Testis (tissue), 3 donors: ENCODE results near the gene ZNF516. TPM values are rescaled to one million over a fixed set of nuclear protein-coding genes. Genes with fewer than 3 reads are reported as not detected.

ENCODE experiments used
- DNase-seq: peaks from one replicate; pipeline ENCODE4 v3.0.0-alpha.2; 2019
- H3K27ac ChIP-seq, 2 donors: fragments of 200-600 bp; sonication (generic); one replicate each; pipeline ENCODE4 v1.5.1; 2019
- H3K27me3 ChIP-seq: fragments of 200-600 bp; sonication (generic); one replicate; pipeline ENCODE4 v1.5.1; 2019
- H3K36me3 ChIP-seq: fragments of 200-600 bp; sonication (generic); one replicate; pipeline ENCODE4 v1.5.1; 2017; ENCODE audit warnings: low read depth; ENCODE audit errors: missing control alignments
- H3K4me1 ChIP-seq: fragments of 200-600 bp; sonication (generic); one replicate; pipeline ENCODE4 v1.5.1; 2019
- H3K4me3 ChIP-seq, 2 donors: fragments of 200-600 bp; sonication (generic); one replicate each; pipeline ENCODE4 v1.5.1; 2017 to 2019
- H3K9me3 ChIP-seq: fragments of 200-600 bp; sonication (generic); one replicate; pipeline ENCODE4 v1.5.1; 2017
- POLR2A ChIP-seq: fragments of 450-650 bp; IDR thresholded peaks from one replicate; pipeline ENCODE4 v1.6.1; 2017; ENCODE audit warnings: antibody characterized with exemption, mild to moderate bottlenecking, moderate library complexity
- WGBS, 2 donors: methylation state at CpG; one replicate each; pipeline ENCODE4 v1.1.5; 2018; 5-methylcytosine and 5-hydroxymethylcytosine counted together
- intact Hi-C: fragments of 100-400 bp; cut with DNase I; formaldehyde crosslinking; loops from one replicate; pipeline ENCODE4 v1.15.1; 2023; ENCODE audit warnings: low total_unique reads
- polyA plus RNA-seq: library from polyadenylated mRNA; stranded (reverse); fragments of 350-450 nt; fragmentation: Illumina TruSeq; extraction: RNeasy Lipid Tissue Mini Kit (QIAGEN cat#74804); gene quantifications from one replicate; pipeline ENCODE4 v1.2.3, GENCODE V29; 2014; ENCODE audit warnings: low read depth, low replicate concordance; ENCODE audit not compliant: insufficient read depth
- total RNA-seq, 2 donors: library from RNA; depleted of rRNA; stranded (reverse); fragments of >200 nt; gene quantifications; one replicate each; pipeline ENCODE4 v1.2.3, GENCODE V29; 2016
- TF ChIP-seq, protein P1 (sequence below), 3 experiments: fragments of 450-650 bp in 2 of 3; fragments of 200-600 bp in 1 of 3; sonication (generic) in 1 of 3; IDR thresholded peaks; one replicate each; pipeline ENCODE4 v1.5.1; 2016 to 2019; ENCODE audit warnings: antibody characterized with exemption in 3 of 3, mild to moderate bottlenecking in 2 of 3, moderate library complexity in 1 of 3

Gene ZNF516
- total and polyA plus RNA-seq, 3 donors from 2014 or later, result 79.0 to 212 (median 189) TPM

DNA sequence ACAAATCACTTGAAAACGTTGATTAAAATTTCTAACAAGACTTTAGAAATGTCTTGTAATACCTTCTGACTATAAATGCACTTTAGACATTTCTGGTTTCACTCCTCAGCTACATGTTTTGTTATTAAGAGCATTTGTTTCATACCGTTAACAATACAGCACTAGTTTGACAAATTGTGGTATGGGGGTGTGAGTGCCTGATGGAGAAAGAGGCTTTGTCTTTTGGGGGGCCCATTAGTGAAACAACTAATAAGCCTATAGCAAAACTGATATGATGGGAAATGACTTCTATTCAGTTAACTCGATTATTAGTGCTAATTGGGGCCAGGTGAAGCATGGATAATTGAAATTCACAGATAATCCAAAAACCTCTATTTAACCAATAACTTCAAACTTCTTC is 30.9 kb upstream of the ZNF516 start:
- intact Hi-C loops, result no loop called here
- WGBS, 2 donors, result 54 to 57% methylated on average over 3 of the region's 3 CpGs
- Histone ChIP-seq H3K27me3 (no peaks in the 10 kb centered on the region), H3K36me3 (no peaks in the 10 kb centered on the region), H3K4me1 (peaks cover 28% of the 10 kb centered on the region), H3K27ac (peak overlapping the region in 1 of 2 donors; percentile 87), H3K4me3 (no peak overlapping the region), H3K9me3 (no peaks in the 10 kb centered on the region)
- TF ChIP-seq, protein P1, sequence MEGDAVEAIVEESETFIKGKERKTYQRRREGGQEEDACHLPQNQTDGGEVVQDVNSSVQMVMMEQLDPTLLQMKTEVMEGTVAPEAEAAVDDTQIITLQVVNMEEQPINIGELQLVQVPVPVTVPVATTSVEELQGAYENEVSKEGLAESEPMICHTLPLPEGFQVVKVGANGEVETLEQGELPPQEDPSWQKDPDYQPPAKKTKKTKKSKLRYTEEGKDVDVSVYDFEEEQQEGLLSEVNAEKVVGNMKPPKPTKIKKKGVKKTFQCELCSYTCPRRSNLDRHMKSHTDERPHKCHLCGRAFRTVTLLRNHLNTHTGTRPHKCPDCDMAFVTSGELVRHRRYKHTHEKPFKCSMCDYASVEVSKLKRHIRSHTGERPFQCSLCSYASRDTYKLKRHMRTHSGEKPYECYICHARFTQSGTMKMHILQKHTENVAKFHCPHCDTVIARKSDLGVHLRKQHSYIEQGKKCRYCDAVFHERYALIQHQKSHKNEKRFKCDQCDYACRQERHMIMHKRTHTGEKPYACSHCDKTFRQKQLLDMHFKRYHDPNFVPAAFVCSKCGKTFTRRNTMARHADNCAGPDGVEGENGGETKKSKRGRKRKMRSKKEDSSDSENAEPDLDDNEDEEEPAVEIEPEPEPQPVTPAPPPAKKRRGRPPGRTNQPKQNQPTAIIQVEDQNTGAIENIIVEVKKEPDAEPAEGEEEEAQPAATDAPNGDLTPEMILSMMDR (IDR thresholded peaks at IDR 0.05), result no peak
- no peak for TF ChIP-seq POLR2A
- no peak for DNase-seq

DNA sequence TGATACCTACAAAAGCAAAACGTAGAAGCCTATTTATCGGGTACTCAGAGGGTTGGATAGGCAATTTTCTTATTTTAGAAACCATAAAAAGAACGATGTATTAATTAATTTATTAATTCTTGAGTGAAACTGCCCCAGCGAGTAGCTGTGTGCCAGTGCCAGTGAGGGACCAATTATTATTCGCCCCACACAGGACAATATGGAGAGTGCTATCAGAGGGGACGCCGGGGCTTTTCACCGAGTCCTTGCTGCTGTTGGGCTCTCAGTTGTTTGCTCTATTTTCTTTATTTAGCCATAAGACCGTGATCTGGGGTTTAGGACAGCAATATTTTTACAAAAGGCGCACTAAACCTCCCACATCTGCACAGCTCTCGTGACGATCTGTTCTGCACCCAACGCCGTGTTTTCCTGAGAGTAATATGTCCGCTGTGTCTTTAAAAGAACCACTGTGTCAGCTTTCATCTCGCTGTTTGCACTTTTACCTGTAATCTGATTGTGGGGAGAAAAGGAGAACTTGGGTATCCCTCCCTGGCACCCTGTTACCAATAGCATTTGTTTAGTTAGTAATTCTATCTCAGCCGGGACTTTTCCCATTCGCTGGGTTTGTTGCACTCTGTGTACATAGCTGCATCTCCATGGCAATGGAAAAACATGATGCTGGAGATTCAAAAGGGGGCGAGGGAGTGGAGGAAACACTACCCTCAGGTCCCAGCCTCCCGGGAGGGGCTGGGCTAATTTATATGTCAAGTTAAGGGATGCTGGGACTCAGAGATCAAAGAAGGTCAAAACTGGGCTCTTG is 30.1 kb upstream of the ZNF516 start:
- peak; percentile 70 for DNase-seq
- WGBS, 2 donors, result 12 to 16% methylated on average over 20 of the region's 20 CpGs
- H3K27me3 ChIP-seq, result no peaks in the 10 kb centered on the region

DNA sequence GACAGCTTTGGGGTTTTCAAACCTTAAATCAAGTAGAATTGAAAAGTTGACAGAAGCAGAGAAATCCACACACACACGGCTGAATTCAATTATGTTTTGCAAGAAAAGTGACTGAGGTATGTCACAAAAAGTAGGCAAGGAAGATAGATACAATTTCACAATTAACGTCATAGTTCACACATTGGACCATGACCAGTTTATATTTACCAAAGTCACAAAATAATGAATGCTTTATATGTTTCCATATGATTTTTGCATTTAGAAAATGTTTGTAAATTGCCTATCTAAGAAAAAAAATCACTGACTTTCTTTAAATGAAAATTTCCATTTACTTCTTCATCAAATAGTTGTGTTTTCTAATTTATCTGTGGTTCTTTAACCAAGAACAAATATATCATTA is 29.4 kb upstream of the ZNF516 start:
- Histone ChIP-seq H3K27me3 (no peaks in the 10 kb centered on the region), H3K9me3 (no peaks in the 10 kb centered on the region), H3K4me1 (peaks cover 40% of the 10 kb centered on the region), H3K27ac (peak overlapping the region; percentile 80 to 87), H3K36me3 (no peaks in the 10 kb centered on the region), H3K4me3 (peak overlapping the region in 1 of 2 donors; percentile 63)
- DNase-seq, result no peak
- 63 to 75% methylated on average over 2 of the region's 2 CpGs for WGBS, 2 donors
- TF ChIP-seq, protein P1 (IDR thresholded peaks at IDR 0.05), result no peak
- no peak for TF ChIP-seq POLR2A
- intact Hi-C loops, result no loop called here

More for the DNA sequence above, 30.1 kb upstream of the ZNF516 start:
- no peaks in the 10 kb centered on the region for H3K36me3 ChIP-seq
- peak overlapping the region; percentile 80 to 87 for H3K27ac ChIP-seq
- TF ChIP-seq, protein P1 (IDR thresholded peaks at IDR 0.05), result no peak
- no peak for TF ChIP-seq POLR2A
- peak overlapping the region; percentile 39 to 63 for H3K4me3 ChIP-seq
- no peaks in the 10 kb centered on the region for H3K9me3 ChIP-seq
- intact Hi-C loops, result no loop called here
- peaks cover 36% of the 10 kb centered on the region for H3K4me1 ChIP-seq

DNA sequence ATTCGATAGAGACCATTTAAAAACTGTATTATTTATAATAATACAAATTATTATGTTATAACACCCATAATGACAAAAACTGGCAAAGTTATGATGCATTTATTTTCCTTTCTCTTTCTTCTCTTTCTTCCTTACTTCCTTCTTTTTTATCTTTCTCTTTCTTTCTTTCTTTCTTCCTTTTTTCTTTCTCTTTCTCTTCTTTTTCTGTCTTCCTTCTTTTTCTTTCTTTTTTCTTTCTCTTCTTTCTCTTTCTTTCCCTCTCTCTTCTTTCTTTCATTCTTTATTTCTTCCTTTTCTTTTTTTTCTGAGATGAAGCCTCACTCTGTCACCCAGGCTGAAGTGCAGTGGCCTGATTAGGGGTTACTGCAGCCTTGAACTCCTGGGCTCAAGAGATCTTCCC is 27.5 kb upstream of the ZNF516 start:
- Histone ChIP-seq H3K27ac (peak overlapping the region; percentile 93 to 94), H3K9me3 (no peaks in the 10 kb centered on the region), H3K36me3 (no peaks in the 10 kb centered on the region), H3K4me3 (peak overlapping the region in 1 of 2 donors; percentile 35), H3K27me3 (no peaks in the 10 kb centered on the region), H3K4me1 (peaks cover 39% of the 10 kb centered on the region)
- intact Hi-C loops, result no loop called here
- WGBS, 2 donors, result 14 to 16% methylated on average over 1 of the region's 1 CpG
- DNase-seq, result no peak
- no peak for TF ChIP-seq POLR2A
- TF ChIP-seq, protein P1 (IDR thresholded peaks at IDR 0.05), result no peak
